ENCODE measurements around the gene EPHA1. TPM values are rescaled to one million over a fixed set of nuclear protein-coding genes. Genes with fewer than 3 reads are reported as not detected.

Gene EPHA1
- total RNA-seq, 1 donor from 2014 or later = 0.08 TPM

Small RNA genes within 50 kb of the gene (microRNA-seq; reads per million reads assigned to microRNA genes)
- not detected for gene MIR6892

Other genes starting within 250 kb of the EPHA1 start
- gene TAS2R39, start 225.4 kb downstream of the EPHA1 start, total RNA-seq = not detected
- not detected for gene TAS2R40, start 186.8 kb downstream of the EPHA1 start, total RNA-seq
- 276 TPM for gene GSTK1, start 145.4 kb downstream of the EPHA1 start, total RNA-seq
- 16.1 TPM for gene TMEM139, start 123.9 kb downstream of the EPHA1 start, total RNA-seq
- 11.1 TPM for gene CASP2, start 120.5 kb downstream of the EPHA1 start, total RNA-seq
- 0.08 TPM for gene CLCN1, start 92.7 kb downstream of the EPHA1 start, total RNA-seq
- gene FAM131B, start 46.1 kb downstream of the EPHA1 start, total RNA-seq = 0.59 TPM
- gene ZYX, start 27.5 kb downstream of the EPHA1 start, total RNA-seq = 69.8 TPM
- not detected for gene TAS2R60, start 34.6 kb upstream of the EPHA1 start, total RNA-seq
- gene TAS2R41, start 69.0 kb upstream of the EPHA1 start, total RNA-seq = not detected
- not detected for gene CTAGE15, start 162.9 kb upstream of the EPHA1 start, total RNA-seq
- 0.27 TPM for gene TCAF2, start 212.1 kb upstream of the EPHA1 start, total RNA-seq

All from Right ventricle myocardium superior (tissue), 1 donor.